OCI-LY3 (cell line): Measurements from ENCODE around the gene LTBR.
"Not testable (repeated sequence)": the region's sequence is repeated elsewhere in the genome, so short reads cannot be mapped to it uniquely, and the experiment has no call there.

Experiments used
- EZH2phosphoT487 ChIP-seq: fragments of 200-600 bp; shearing (Covaris generic); IDR thresholded peaks from 2 replicates; pipeline ENCODE4 v1.6.1; 2018; ENCODE audit warnings: antibody characterized with exemption, mixed run types, low read depth
- TF ChIP-seq, protein P1 (sequence below): fragments of 200-600, 300-600 bp; sonication (generic); IDR thresholded peaks from 2 replicates; pipeline ENCODE4 v1.5.1; 2014; ENCODE audit warnings: antibody characterized with exemption, low read length, low read depth

DNA sequence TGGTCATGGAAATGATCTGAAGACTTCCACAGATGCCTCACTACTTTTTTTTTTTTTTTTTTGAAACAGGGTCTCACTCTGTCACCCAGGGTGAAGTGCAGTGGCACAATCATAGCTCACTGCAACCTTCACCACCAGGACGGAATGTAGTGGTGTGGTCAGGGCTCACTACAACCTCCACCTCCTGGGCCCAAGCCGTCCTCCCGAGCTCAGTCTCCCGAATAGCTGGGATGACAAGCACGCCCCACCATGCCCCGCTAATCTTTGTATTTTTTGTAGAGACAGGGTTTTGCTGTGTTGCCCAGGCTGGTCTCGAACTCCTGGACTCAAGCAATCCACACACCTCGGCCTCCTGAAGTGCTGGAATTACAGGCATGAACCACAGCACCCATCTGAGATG lies 45.4 kb upstream of the LTBR start:
- TF ChIP-seq, protein P1, sequence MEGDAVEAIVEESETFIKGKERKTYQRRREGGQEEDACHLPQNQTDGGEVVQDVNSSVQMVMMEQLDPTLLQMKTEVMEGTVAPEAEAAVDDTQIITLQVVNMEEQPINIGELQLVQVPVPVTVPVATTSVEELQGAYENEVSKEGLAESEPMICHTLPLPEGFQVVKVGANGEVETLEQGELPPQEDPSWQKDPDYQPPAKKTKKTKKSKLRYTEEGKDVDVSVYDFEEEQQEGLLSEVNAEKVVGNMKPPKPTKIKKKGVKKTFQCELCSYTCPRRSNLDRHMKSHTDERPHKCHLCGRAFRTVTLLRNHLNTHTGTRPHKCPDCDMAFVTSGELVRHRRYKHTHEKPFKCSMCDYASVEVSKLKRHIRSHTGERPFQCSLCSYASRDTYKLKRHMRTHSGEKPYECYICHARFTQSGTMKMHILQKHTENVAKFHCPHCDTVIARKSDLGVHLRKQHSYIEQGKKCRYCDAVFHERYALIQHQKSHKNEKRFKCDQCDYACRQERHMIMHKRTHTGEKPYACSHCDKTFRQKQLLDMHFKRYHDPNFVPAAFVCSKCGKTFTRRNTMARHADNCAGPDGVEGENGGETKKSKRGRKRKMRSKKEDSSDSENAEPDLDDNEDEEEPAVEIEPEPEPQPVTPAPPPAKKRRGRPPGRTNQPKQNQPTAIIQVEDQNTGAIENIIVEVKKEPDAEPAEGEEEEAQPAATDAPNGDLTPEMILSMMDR: not testable (repeated sequence)
- not testable (repeated sequence) for TF ChIP-seq EZH2phosphoT487
